ENCODE results near the gene IL4R. TPM values are rescaled to one million over a fixed set of nuclear protein-coding genes. Genes with fewer than 3 reads are reported as not detected.
"Not testable (repeated sequence)": the region's sequence is repeated elsewhere in the genome, so short reads cannot be mapped to it uniquely, and the experiment has no call there.

Gene IL4R
- total RNA-seq, 1 experiment from 2014 or later, result 29.6 TPM

DNA sequence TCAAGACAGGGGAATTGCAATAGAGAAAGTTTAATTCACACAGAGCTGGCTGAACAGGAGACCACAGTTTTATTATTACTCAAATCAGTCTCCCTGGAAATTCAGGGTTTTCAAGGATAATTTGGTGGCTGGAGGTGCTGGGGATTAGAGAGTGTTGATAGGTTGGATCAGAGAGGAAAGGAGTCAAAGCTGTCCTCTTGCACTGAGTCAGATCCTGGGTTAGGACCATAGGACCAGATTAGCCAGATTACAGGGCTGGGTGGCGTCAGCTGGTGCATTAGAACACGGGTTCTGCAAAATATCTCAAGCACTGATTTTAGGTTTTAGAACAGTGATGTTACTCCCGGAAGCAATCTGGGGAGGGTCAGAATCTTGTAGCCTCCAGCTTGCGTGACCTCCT lies 43.4 kb upstream of the IL4R start:
- TF ChIP-seq ZBTB33 (IDR thresholded peaks at IDR 0.05; ENCODE audit: extremely low read depth, insufficient replicate concordance, low read length), result no peak
- no peak for TF ChIP-seq CEBPB (IDR thresholded peaks at IDR 0.05; ENCODE audit: low read depth)
- TF ChIP-seq POLR2A (IDR thresholded peaks at IDR 0.05; ENCODE audit: borderline replicate concordance, extremely low read depth, insufficient read depth, insufficient read length), result no peak
- TF ChIP-seq ZNF274 (IDR thresholded peaks at IDR 0.05; ENCODE audit: low read depth, low read length), result no peak
- no peak overlapping the region for H3K4me3 ChIP-seq (replicated peaks in 1 of 2; ENCODE audit: low read depth in 1 of 2, low read length in 2 of 2)
- ATAC-seq, result no peak
- no peaks in the 10 kb centered on the region for H3K36me3 ChIP-seq (ENCODE audit: control insufficient read depth in 1 of 2, insufficient read depth in 2 of 2, low read length in 2 of 2)
- no peaks in the 10 kb centered on the region for H3K9me3 ChIP-seq (ENCODE audit: control insufficient read depth in 1 of 2, insufficient read depth in 1 of 2, low read depth in 1 of 2, low read length in 2 of 2)
- H3K4me2 ChIP-seq (ENCODE audit: low read length), result peak overlapping the region; percentile 87; the same call in 1 of the 2 replicates
- no peak for DNase-seq (ENCODE audit: low read depth, low spot score)
- ChIA-PET CTCF (no interaction called here), POLR2A (no interaction called here), RAD21 (ENCODE audit: low non-redundant PET in 1 of 2, low total read pairs in 2 of 2, uncharacterized antibody in 2 of 2, unreplicated experiment in 2 of 2) (no interaction called here)
- H2AFZ ChIP-seq (ENCODE audit: low read depth, low read length, poor library complexity, severe bottlenecking), result no peak overlapping the region
- peaks cover 28 to 77% of the 10 kb centered on the region in 2 experiments for H3K4me1 ChIP-seq (ENCODE audit: control insufficient read depth in 1 of 2, insufficient read depth in 2 of 2, low read length in 2 of 2)
- intact Hi-C loops (cut with micrococcal nuclease), result no loop called here
- H3K27me3 ChIP-seq (ENCODE audit: insufficient read depth, low read length), result no peaks in the 10 kb centered on the region
- H3K27ac ChIP-seq (ENCODE audit: low read depth, low read length), result no peak overlapping the region
- H3K9ac ChIP-seq (ENCODE audit: low read length), result no peak overlapping the region
- no peaks in the 10 kb centered on the region for H4K20me1 ChIP-seq (ENCODE audit: insufficient read depth)
- H3K79me2 ChIP-seq (ENCODE audit: insufficient read depth, low read length), result peaks cover 17% of the 10 kb centered on the region; the same call in 1 of the 2 replicates
- no TSS peak for BruUV-seq (replicated peaks)
- no peaks in the 10 kb centered on the region for H3K9me2 ChIP-seq (ENCODE audit: insufficient read depth)

DNA sequence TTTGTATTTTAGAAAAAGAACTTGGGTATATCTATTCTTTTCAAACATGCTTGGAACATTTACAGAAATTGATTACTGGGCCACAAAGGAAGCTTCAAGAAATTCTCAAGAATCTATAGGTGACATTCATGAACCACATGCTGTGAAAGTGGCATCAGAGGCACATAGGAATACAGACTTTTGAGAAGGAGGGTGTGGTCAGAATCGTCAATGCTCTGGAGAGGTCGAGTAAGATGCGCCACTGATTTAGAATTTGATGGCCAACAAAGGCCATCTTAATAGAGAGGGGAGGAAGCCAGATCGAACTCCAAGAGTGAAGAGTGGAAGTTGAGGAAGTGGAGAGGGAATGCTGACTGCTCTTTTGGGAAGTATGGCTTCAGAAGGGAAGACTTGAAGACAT lies 41.7 kb upstream of the IL4R start:
- BruUV-seq (replicated peaks), result no TSS peak
- POLR2A ChIA-PET, result interaction anchor here (1.2 kb wide), 1 partner anchor 68 kb away, joined by 3 read pairs; the partner anchor contains the start of gene KDM8

DNA sequence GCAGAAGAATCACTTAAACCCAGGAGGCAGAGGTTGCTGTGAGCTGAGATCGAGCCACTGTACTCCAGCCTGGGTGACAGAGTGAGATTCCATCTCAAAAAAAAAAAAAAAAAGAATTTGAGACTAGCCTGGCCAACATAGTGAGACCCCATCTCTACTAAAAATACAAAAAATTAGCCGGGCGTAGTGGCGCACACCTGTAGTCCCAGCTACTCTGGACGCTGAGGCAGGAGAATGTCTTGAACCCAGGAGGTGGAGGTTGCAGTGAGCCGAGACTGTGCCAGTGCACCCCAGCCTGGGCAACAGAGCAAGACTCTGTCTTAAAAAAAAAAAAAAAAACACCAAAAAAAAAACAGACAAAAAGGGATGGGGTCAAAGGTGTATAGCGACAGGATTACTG lies 41.1 kb upstream of the IL4R start:
- peaks cover 14% of the 10 kb centered on the region; the same call in 1 of the 2 replicates for H3K79me2 ChIP-seq (ENCODE audit: insufficient read depth, low read length)
- H3K36me3 ChIP-seq (ENCODE audit: control insufficient read depth in 1 of 2, insufficient read depth in 2 of 2, low read length in 2 of 2); H4K20me1 ChIP-seq (ENCODE audit: insufficient read depth); RAD21 ChIA-PET (ENCODE audit: low non-redundant PET in 1 of 2, low total read pairs in 2 of 2, uncharacterized antibody in 2 of 2, unreplicated experiment in 2 of 2); H3K27ac ChIP-seq (ENCODE audit: low read depth, low read length); BruUV-seq (replicated peaks); ATAC-seq; intact Hi-C loops (cut with micrococcal nuclease); H2AFZ ChIP-seq (ENCODE audit: low read depth, low read length, poor library complexity, severe bottlenecking); H3K9me3 ChIP-seq (ENCODE audit: control insufficient read depth in 1 of 2, insufficient read depth in 1 of 2, low read depth in 1 of 2, low read length in 2 of 2); H3K9me2 ChIP-seq (ENCODE audit: insufficient read depth); H3K9ac ChIP-seq (ENCODE audit: low read length); POLR2A ChIA-PET; H3K27me3 ChIP-seq (ENCODE audit: insufficient read depth, low read length); H3K4me3 ChIP-seq (replicated peaks in 1 of 2; ENCODE audit: low read depth in 1 of 2, low read length in 2 of 2); DNase-seq (ENCODE audit: low read depth, low spot score): not testable (repeated sequence)
- peaks cover 30 to 65% of the 10 kb centered on the region in 2 experiments for H3K4me1 ChIP-seq (ENCODE audit: control insufficient read depth in 1 of 2, insufficient read depth in 2 of 2, low read length in 2 of 2)
- H3K4me2 ChIP-seq (ENCODE audit: low read length), result peak overlapping the region; percentile 72
- CTCF ChIA-PET, result interaction anchor here (1.6 kb wide), 1 partner anchor 8 kb away, joined by 4 read pairs; no protein-coding TSS in a partner anchor

More for the DNA sequence above, 41.7 kb upstream of the IL4R start:
- Histone ChIP-seq H3K4me1 (ENCODE audit: control insufficient read depth in 1 of 2, insufficient read depth in 2 of 2, low read length in 2 of 2) (peaks cover 30 to 71% of the 10 kb centered on the region in 2 experiments), H3K27ac (ENCODE audit: low read depth, low read length) (no peak overlapping the region), H3K4me3 (replicated peaks in 1 of 2; ENCODE audit: low read depth in 1 of 2, low read length in 2 of 2) (no peak overlapping the region), H3K79me2 (ENCODE audit: insufficient read depth, low read length) (peaks cover 14% of the 10 kb centered on the region; the same call in 1 of the 2 replicates), H3K9ac (ENCODE audit: low read length) (no peak overlapping the region), H3K27me3 (ENCODE audit: insufficient read depth, low read length) (no peaks in the 10 kb centered on the region), H2AFZ (ENCODE audit: low read depth, low read length, poor library complexity, severe bottlenecking) (no peak overlapping the region), H3K36me3 (ENCODE audit: control insufficient read depth in 1 of 2, insufficient read depth in 2 of 2, low read length in 2 of 2) (no peaks in the 10 kb centered on the region), H3K9me3 (ENCODE audit: control insufficient read depth in 1 of 2, insufficient read depth in 1 of 2, low read depth in 1 of 2, low read length in 2 of 2) (no peaks in the 10 kb centered on the region), H4K20me1 (ENCODE audit: insufficient read depth) (no peaks in the 10 kb centered on the region), H3K4me2 (ENCODE audit: low read length) (peak overlapping the region; percentile 8; the same call in 1 of the 2 replicates), H3K9me2 (ENCODE audit: insufficient read depth) (no peaks in the 10 kb centered on the region)
- intact Hi-C loops (cut with micrococcal nuclease), result no loop called here
- DNase-seq (ENCODE audit: low read depth, low spot score) (no peak), ATAC-seq (no peak)
- TF ChIP-seq, protein P1, sequence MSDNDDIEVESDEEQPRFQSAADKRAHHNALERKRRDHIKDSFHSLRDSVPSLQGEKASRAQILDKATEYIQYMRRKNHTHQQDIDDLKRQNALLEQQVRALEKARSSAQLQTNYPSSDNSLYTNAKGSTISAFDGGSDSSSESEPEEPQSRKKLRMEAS (IDR thresholded peaks at IDR 0.05), result peak; percentile 8; the same call in 1 of the 2 replicates
- TF ChIP-seq SIN3A (IDR thresholded peaks at IDR 0.05; ENCODE audit: low read depth), result no peak
- ChIA-PET CTCF (no interaction called here), RAD21 (ENCODE audit: low non-redundant PET in 1 of 2, low total read pairs in 2 of 2, uncharacterized antibody in 2 of 2, unreplicated experiment in 2 of 2) (no interaction called here)
